CD4-positive, alpha-beta T cell treated with Interleukin-17A for 4 hours (primary cell): ENCODE results near the gene NAGK.
A peak's percentile ranks its signal among the peaks of the same experiment; 100 is the strongest.
"Not testable (repeated sequence)": the region's sequence is repeated elsewhere in the genome, so short reads cannot be mapped to it uniquely, and the experiment has no call there.

Experiments
- DNase-seq: peaks from one replicate; pipeline ENCODE4 v3.0.0-alpha.2; 2020; ENCODE audit warnings: mixed read lengths

Gene NAGK

DNA sequence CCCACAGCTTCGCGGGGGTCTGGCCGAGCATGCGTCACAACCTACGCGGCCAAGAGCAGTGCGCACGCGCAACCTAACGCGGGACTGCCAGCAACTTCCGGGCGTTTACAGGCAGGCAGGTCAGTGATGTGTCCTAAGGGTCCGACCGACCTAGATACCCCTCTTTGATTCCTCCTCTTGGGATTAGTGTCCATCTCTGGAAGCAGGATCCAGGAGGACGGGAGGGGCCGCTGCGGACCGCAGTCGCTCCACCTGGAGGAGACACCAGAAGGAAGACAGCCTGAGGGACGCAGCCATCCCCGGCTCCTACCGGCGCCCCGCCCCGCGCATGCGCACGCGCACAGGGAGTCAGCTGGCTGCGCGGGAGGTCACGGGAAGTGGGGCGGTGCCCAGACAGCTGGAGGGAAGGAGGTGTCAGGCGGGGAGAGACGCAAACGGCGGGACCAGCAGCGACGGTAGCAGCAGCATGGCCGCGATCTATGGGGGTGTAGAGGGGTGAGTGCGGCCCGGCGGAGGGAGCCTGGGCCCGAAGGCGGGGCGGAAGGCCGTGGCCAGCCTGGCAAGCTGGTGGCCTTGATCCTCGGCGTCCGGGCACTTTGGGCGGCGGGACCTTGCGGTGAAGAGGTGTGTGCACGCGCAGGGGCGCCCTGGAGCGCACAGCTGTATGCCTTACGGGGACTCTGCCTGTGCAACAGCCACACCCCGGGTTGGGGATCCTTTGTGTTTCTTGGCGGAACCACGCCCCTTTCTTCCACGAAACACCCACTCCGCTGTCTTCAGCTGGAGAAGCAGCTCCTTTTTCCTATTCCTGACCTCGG lies at the start of gene NAGK:
TSS of gene NAGK (plus strand) at position 431 of the 818 bp plus-strand sequence. CDS start at position 467, 36 bp downstream.
- DNase-seq = peak; percentile 97

DNA sequence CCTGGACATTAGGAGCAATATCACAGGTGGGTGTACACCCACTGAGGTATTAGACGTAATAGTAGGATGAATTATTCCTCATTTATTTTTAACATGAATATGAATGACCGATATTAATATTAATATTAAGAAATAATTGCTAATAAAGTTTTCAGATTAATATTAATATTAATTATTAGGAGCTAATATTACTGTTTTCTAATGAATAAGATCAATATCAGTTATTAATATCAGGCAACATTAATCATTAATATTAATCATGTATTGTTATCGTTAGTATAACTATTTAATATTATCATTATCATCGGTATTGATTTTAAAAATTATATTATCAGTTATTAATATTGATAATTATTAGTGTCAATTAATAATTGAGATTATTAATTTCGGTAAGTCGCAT lies 48.5 kb upstream of the NAGK start:
- DNase-seq = not testable (repeated sequence)

GRCh38 chr2:71021394-71021793 lies 47.1 kb upstream of the NAGK start:
- DNase-seq = not testable (repeated sequence)

- peak; percentile 59 for DNase-seq
Observed at GRCh38 chr2:71023553-71024243, 44.8 kb upstream of the NAGK start.

- DNase-seq = not testable (repeated sequence)
Observed at GRCh38 chr2:71036296-71036695, 32.2 kb upstream of the NAGK start.

DNA sequence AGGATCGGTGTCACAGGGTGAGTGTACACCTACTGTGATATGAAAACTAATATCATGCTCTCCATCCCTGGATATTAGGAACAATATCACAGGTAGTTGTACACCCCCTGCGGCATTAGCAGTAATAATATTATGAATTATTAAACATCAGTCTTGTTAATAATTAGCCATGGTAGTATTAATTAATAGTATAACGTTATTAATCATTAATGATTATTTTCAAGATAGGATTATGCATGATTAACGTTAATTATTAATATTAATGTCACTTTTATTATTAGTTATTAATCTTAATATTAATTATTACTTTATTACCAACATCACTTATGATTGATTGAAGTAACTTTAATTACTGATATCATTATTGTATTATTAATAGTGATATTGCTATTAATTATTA lies 26.2 kb upstream of the NAGK start:
- no peak for DNase-seq

DNA sequence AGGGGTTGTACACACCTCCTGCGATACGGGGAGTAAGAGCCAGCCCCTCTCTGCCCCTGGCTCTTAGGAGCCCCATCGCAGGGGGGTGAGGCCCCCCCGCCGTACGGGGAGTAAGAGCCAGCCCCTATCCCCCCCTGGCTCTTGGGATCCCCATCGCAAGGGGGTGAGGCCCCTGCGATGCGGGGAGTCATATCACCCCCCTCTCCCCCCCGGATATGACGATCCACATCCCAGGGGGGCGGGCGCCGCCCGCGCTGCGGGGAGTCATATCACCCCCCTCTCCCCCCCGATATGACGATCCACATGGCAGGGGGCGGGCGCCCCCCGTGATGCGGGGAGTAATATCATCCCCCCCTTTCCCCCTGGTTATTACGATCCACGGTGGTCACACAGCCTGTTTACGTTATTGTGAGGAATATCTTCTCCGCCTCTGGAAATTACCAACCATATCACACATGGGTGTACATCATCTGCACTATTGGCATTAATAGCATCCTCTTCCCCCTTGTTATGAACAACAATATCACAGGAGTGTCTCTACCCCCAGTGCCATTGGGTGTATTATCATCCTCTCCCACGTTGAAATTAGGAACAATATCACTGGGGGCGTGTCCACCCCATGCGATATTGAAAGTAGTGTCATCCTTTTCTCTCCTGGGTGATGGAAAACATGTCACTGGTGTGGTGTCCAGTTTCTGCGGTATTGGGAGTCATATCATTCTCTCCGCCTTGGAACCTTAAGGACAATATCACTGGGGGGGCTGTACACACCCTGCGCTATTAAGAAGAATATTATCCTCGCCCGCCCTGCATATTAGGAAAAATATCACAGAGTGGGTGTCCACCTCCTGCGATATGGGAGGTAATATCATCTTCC lies 24.7 kb upstream of the NAGK start:
- no peak for DNase-seq

DNA sequence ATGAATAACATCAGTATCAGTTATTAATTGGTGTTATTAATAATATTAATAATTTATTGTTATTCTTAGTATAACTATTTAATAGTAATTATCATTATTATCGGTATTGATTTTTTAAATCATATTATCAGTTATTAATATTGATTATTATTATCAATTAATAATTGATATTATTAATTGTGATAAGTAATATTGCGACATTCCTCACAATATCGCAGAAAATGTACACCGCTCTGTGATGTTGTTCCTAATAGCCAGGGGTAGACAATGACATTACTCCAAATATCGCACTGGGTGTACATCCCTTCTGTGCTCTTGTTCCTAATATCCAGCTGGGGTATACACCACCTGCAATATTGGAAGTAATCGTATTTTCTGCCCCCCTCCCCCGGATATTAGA lies 23.3 kb upstream of the NAGK start:
- DNase-seq = no peak

- no peak for DNase-seq
Observed at GRCh38 chr2:71045865-71046548, 22.4 kb upstream of the NAGK start.

DNA sequence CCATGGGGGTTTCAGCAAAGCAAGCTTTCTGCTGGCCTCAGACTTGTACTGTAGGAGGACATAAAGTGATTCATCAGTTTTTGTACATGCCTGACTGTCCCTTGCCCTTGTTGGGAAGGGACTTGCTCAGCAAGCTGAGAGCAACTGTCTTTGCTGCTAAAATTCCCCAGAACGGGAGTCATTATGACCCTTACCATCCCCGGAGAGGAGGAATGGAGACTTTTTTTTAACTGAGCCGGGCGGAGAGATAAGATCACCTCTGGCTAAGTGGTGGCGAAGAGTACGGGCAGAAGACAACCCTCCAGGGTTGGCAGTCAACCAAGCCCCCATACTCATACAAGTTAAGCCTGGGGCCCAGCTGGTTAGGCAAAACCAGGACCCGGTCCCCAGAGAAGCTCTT lies 20.4 kb upstream of the NAGK start:
- DNase-seq = no peak

DNA sequence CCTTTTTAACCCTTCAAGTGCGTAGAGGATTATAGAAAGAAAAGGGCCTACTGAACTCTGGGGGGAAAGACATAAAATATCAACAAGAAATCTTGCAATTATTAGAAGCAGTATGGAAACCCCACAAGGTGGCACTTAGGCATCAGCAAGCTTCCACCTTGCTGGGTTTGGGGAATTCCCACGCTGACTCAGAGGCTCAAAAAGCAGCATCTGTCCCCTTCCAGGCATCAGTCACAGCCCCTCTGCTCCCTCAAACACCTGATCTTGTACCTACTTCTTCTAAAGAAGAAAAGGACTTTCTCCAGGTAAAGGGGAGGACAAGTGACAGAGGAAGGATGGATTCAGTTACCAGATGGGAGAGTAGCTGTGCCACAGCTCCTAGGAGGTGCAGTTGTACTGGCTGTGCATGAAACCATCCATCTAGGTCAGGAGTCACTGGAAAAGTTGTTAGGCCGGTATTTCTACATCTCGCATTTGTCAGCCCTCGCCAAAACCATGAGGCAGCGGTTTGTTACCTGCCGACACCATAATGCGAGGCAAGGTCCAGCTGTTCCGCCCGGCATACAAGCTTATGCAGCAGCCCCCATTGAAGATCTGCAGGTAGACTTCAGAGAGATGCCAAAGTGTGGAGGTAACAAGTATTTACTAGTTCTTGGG lies 18.6 kb upstream of the NAGK start:
- peak; percentile 56 for DNase-seq

DNA sequence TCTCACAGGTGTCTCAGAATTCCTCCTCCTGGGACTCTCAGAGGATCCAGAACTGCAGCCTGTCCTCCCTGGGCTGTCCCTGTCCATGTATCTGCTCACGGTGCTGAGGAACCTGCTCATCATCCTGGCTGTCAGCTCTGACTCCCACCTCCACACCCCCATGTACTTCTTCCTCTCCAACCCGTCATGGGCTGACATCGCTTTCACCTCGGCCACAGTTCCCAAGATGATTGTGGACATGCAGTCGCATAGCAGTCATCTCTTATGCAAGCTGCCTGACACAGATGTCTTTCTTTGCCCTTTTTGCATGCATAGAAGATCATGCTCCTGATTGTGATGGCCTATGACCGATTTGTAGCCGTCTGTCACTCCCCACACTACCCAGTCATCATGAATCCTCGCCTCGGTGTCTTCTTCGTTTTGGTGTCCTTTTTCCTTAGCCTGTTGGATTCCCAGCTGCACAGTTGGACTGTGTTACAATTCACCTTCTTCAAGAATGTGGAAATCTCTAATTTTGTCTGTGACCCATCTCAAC lies 13.2 kb upstream of the NAGK start:
- not testable (repeated sequence) for DNase-seq

DNA sequence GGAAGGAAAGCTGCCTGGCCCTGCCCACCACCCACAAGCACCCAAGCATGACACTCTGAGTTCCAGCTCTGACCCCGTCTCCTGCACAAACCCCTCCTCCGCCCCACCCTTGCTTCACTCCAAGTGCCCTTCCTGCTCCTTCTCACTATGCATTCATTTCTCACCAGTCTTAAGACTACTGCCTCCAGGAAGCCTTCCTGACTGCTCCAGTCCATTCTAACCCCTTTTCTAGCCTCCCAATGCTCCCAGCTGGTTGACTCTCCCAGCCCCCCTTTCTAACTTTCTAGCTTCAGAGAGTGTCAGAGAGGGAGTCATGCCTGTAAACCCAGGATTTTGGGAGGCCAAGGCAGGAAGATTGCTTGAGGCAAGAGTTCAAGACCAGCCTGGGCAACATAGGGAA lies 8.2 kb upstream of the NAGK start:
- DNase-seq = no peak

DNA sequence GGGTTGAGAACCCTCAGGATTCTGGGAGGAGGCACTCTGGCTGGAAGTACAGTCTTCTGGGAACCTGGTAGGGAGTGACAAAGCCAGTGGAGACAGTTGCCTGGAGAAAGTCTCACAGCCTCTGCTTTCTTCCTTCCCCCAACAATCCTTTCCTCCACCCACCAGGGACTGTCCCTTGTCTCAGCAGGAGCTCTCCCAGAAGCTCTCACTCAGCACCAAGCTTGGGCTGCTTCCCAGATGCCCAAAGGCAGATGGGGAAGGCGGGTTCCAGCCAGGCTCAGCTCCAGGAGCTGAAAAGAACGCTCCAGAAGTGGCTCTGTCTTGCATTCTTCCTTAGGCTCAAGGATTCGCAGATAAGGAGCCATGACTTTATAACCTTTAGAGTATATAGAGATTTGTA lies 7.6 kb upstream of the NAGK start:
- DNase-seq = no peak

DNA sequence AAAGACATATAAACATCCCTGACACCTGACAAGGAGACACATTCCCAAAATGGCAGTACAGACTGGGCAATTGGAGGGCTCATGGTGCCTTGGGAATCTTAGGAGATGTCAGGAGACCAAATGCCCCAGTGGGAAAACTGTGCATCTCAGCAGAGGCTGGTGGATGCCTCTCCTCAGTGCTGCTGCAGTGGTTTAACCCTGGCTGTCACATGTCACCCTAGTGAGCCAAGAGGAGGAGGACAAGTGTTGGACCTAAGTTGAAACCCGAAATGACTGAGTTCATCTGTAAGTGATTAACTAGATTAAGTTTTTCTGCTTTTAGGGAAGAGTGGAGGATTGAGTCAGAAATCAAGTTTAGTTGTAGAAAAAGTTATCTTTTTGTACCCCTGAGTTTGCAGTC lies 5.2 kb upstream of the NAGK start:
- no peak for DNase-seq

GRCh38 chr2:71064110-71064611 lies 4.3 kb upstream of the NAGK start:
- DNase-seq = no peak

GRCh38 chr2:71064754-71065621 lies 3.5 kb upstream of the NAGK start:
- no peak for DNase-seq

- no peak for DNase-seq
Observed at GRCh38 chr2:71066856-71067255, 1.6 kb upstream of the NAGK start.

DNA sequence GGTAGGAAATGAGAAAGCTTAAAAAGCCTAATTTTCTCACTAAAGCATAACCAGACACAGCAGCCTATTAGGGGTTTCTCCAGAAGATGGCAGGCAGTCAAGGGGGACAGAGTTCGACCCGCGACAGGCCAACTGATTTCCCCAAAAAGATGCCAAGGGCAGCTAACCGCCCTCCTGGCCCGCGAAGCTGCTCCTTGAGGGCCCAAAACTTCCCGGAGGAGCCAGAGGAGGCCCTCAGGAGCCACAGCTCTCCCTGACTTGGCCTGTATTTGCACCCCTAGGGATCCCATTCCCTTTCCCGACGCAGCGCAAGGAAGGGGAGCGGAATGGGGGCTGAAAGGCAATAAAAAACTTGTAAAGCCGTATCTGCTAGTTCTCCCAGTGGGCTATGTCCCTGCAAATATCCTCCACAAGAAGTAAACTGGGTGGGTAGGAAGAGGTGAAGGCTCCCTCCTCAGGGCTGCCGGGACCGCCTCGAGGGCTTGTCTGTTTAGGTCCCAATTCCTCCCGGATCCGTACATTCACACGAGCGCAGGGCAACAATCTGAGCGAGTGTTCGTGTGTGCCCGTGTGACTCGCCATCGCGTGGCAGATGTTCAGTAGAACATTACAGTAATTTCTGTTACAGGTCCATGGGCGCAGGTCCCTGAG lies 756 bp upstream of the NAGK start:
- peak; percentile 10 for DNase-seq

GRCh38 chr2:71069376-71069775 lies 928 bp downstream of the NAGK start:
- no peak for DNase-seq
